GM10847 (cell line): ENCODE data around the gene XPNPEP2.

Source experiments
- POLR2A ChIP-seq: IDR thresholded peaks from 2 replicates; pipeline ENCODE4 v1.6.1; 2011; ENCODE audit not compliant: insufficient read length; ENCODE audit errors: extremely low read depth

Gene XPNPEP2

GRCh38 chrX:129791336-129791735 lies 52.6 kb downstream of the XPNPEP2 start:
- no peak for TF ChIP-seq POLR2A

- TF ChIP-seq POLR2A, result no peak
Observed at GRCh38 chrX:129791961-129792570, 53.3 kb downstream of the XPNPEP2 start.

GRCh38 chrX:129792586-129793291 lies 54.0 kb downstream of the XPNPEP2 start:
- no peak for TF ChIP-seq POLR2A

GRCh38 chrX:129793604-129794191 lies 54.9 kb downstream of the XPNPEP2 start:
- no peak for TF ChIP-seq POLR2A

GRCh38 chrX:129795584-129795983 lies 56.8 kb downstream of the XPNPEP2 start:
- TF ChIP-seq POLR2A, result no peak

- TF ChIP-seq POLR2A, result no peak
Observed at GRCh38 chrX:129797251-129797906, 58.6 kb downstream of the XPNPEP2 start.

GRCh38 chrX:129798456-129798855 lies 59.7 kb downstream of the XPNPEP2 start:
- TF ChIP-seq POLR2A, result no peak

- TF ChIP-seq POLR2A, result no peak
Observed at GRCh38 chrX:129798888-129799287, 60.1 kb downstream of the XPNPEP2 start.

GRCh38 chrX:129800186-129800585 lies 61.4 kb downstream of the XPNPEP2 start:
- no peak for TF ChIP-seq POLR2A

GRCh38 chrX:129802863-129803262 lies 64.1 kb downstream of the XPNPEP2 start:
- no peak for TF ChIP-seq POLR2A

GRCh38 chrX:129804806-129805205 lies 66.0 kb downstream of the XPNPEP2 start:
- no peak for TF ChIP-seq POLR2A

GRCh38 chrX:129808158-129808828 lies 69.5 kb downstream of the XPNPEP2 start:
- TF ChIP-seq POLR2A, result no peak

- TF ChIP-seq POLR2A, result no peak
Observed at GRCh38 chrX:129808829-129809796, 70.3 kb downstream of the XPNPEP2 start.

GRCh38 chrX:129813662-129814368 lies 75.0 kb downstream of the XPNPEP2 start:
- no peak for TF ChIP-seq POLR2A
